GDM1 (cell line): ENCODE data around the gene DUSP28.
"Not testable (repeated sequence)": the region's sequence is repeated elsewhere in the genome, so short reads cannot be mapped to it uniquely, and the experiment has no call there.

Source experiments
- DNase-seq: peaks from one replicate; lab custom pipeline; 2025; lab: John Stamatoyannopoulos, UW

Gene DUSP28

GRCh38 chr2:240527153-240527750 lies 32.9 kb upstream of the DUSP28 start:
- no peak for DNase-seq

- DNase-seq = no peak
Measured at GRCh38 chr2:240528406-240529040, 31.6 kb upstream of the DUSP28 start.

GRCh38 chr2:240529344-240529999 lies 30.7 kb upstream of the DUSP28 start:
- DNase-seq = no peak

GRCh38 chr2:240530181-240530580 lies 30.0 kb upstream of the DUSP28 start:
- no peak for DNase-seq

- DNase-seq = no peak
Measured at GRCh38 chr2:240531038-240531437, 29.1 kb upstream of the DUSP28 start.

- no peak for DNase-seq
Measured at GRCh38 chr2:240532031-240532775, 28.0 kb upstream of the DUSP28 start.

- DNase-seq = no peak
Measured at GRCh38 chr2:240538031-240538780, 22.0 kb upstream of the DUSP28 start.

GRCh38 chr2:240539101-240539500 lies 21.1 kb upstream of the DUSP28 start:
- DNase-seq = not testable (repeated sequence)

- no peak for DNase-seq
Measured at GRCh38 chr2:240539906-240540305, 20.3 kb upstream of the DUSP28 start.

GRCh38 chr2:240551288-240551687 lies 8.9 kb upstream of the DUSP28 start:
- no peak for DNase-seq

GRCh38 chr2:240551811-240552210 lies 8.3 kb upstream of the DUSP28 start:
- DNase-seq = no peak

- no peak for DNase-seq
Measured at GRCh38 chr2:240553956-240554480, 6.1 kb upstream of the DUSP28 start.

- DNase-seq = no peak
Measured at GRCh38 chr2:240554767-240555493, 5.2 kb upstream of the DUSP28 start.

GRCh38 chr2:240555541-240556250 lies 4.5 kb upstream of the DUSP28 start:
- no peak for DNase-seq

- no peak for DNase-seq
Measured at GRCh38 chr2:240556553-240557100, 3.5 kb upstream of the DUSP28 start.

GRCh38 chr2:240557101-240557751 lies 2.9 kb upstream of the DUSP28 start:
- DNase-seq = no peak

GRCh38 chr2:240557808-240558207 lies 2.3 kb upstream of the DUSP28 start, which contains the start of gene ANKMY1:
TSS of gene ANKMY1 (minus strand) at chr2:240557988. CDS start at chr2:240557335, 653 bp downstream.
- no peak for DNase-seq

GRCh38 chr2:240558236-240558761 lies 1.9 kb upstream of the DUSP28 start:
- DNase-seq = no peak

GRCh38 chr2:240559286-240559685 lies 871 bp upstream of the DUSP28 start:
- no peak for DNase-seq
